ENCODE data around the gene DENND1A. TPM values are rescaled to one million over a fixed set of nuclear protein-coding genes. Genes with fewer than 3 reads are reported as not detected.

Gene DENND1A
- total RNA-seq, 2 donors from 2014 or later, result 12.6 to 22.7 TPM

GRCh38 chr9:123718188-123718587 lies 211.7 kb downstream of the DENND1A start:
- Mint-ChIP-seq H3K9me3 (peaks cover 5 to 14% of the 10 kb centered on the region in 2 donors), H3K27ac (no peak overlapping the region), H3K36me3 (peaks cover 24 to 26% of the 10 kb centered on the region in 2 donors)
- no peak for DNase-seq (ENCODE audit: low spot score in 2 of 2)
- no peak for ATAC-seq

- DNase-seq (ENCODE audit: low spot score in 2 of 2), result no peak
- ATAC-seq, result no peak
- Mint-ChIP-seq H3K36me3 (peaks cover 19 to 22% of the 10 kb centered on the region in 2 donors), H3K9me3 (peaks cover 5 to 14% of the 10 kb centered on the region in 2 donors), H3K27ac (no peak overlapping the region)
These were observed 212.2 kb downstream of the DENND1A start for GRCh38 chr9:123717581-123718175.

GRCh38 chr9:123716339-123716945 lies 213.5 kb downstream of the DENND1A start:
- ATAC-seq (no peak), DNase-seq (ENCODE audit: low spot score in 2 of 2) (no peak)
- Mint-ChIP-seq H3K36me3 (peaks cover 6 to 10% of the 10 kb centered on the region in 2 donors), H3K27ac (no peak overlapping the region), H3K9me3 (peaks cover 5 to 13% of the 10 kb centered on the region in 2 donors)

GRCh38 chr9:123715258-123715657 lies 214.7 kb downstream of the DENND1A start:
- Mint-ChIP-seq H3K9me3 (peaks cover 0 to 6% of the 10 kb centered on the region in 2 donors), H3K27ac (no peak overlapping the region), H3K36me3 (peaks cover 0 to 4% of the 10 kb centered on the region in 2 donors)
- ATAC-seq, result peak; percentile 69 to 89
- no peak for DNase-seq (ENCODE audit: low spot score in 2 of 2)

GRCh38 chr9:123713282-123713681 lies 216.6 kb downstream of the DENND1A start:
- Mint-ChIP-seq H3K27ac (no peak overlapping the region), H3K9me3 (peaks cover 0 to 6% of the 10 kb centered on the region in 2 donors), H3K36me3 (no peaks in the 10 kb centered on the region)
- ATAC-seq, result no peak
- DNase-seq (ENCODE audit: low spot score in 2 of 2), result no peak

GRCh38 chr9:123712399-123712798 lies 217.5 kb downstream of the DENND1A start:
- H3K9me3 Mint-ChIP-seq, result peaks cover 5 to 6% of the 10 kb centered on the region in 2 donors
- ATAC-seq (no peak), DNase-seq (ENCODE audit: low spot score in 2 of 2) (no peak)
- H3K27ac Mint-ChIP-seq, result no peak overlapping the region
- H3K36me3 Mint-ChIP-seq, result peaks cover 0 to 5% of the 10 kb centered on the region in 2 donors

GRCh38 chr9:123710299-123710698 lies 219.6 kb downstream of the DENND1A start:
- DNase-seq (ENCODE audit: low spot score in 2 of 2) (no peak), ATAC-seq (no peak)
- H3K9me3 Mint-ChIP-seq, result peaks cover 6 to 12% of the 10 kb centered on the region in 2 donors
- H3K27ac Mint-ChIP-seq, result no peak overlapping the region
- H3K36me3 Mint-ChIP-seq, result peaks cover 13 to 19% of the 10 kb centered on the region in 2 donors

- peaks cover 23 to 34% of the 10 kb centered on the region in 2 donors for H3K9me3 Mint-ChIP-seq
- H3K36me3 Mint-ChIP-seq, result peaks cover 42 to 44% of the 10 kb centered on the region in 2 donors
- no peak for ATAC-seq
These were observed 227.4 kb downstream of the DENND1A start for GRCh38 chr9:123702483-123702882.

GRCh38 chr9:123697686-123698085 lies 232.2 kb downstream of the DENND1A start:
- H3K27ac Mint-ChIP-seq, result no peak overlapping the region
- DNase-seq (ENCODE audit: low spot score in 2 of 2), result no peak
- no peak for ATAC-seq
- peaks cover 10% of the 10 kb centered on the region in 2 donors for H3K9me3 Mint-ChIP-seq
- peaks cover 15 to 27% of the 10 kb centered on the region in 2 donors for H3K36me3 Mint-ChIP-seq

More at GRCh38 chr9:123702483-123702882, 227.4 kb downstream of the DENND1A start:
- H3K27ac Mint-ChIP-seq, result no peak overlapping the region
- no peak for DNase-seq (ENCODE audit: low spot score in 2 of 2)

GRCh38 chr9:123696476-123696875 lies 233.4 kb downstream of the DENND1A start:
- H3K36me3 Mint-ChIP-seq, result peaks cover 6 to 18% of the 10 kb centered on the region in 2 donors

GRCh38 chr9:123695386-123695785 lies 234.5 kb downstream of the DENND1A start:
- no peaks in the 10 kb centered on the region for H3K9me3 Mint-ChIP-seq
- H3K27ac Mint-ChIP-seq, result no peak overlapping the region
- DNase-seq (ENCODE audit: low spot score in 2 of 2) (no peak), ATAC-seq (no peak)
- H3K36me3 Mint-ChIP-seq, result peaks cover 0 to 19% of the 10 kb centered on the region in 2 donors

More at GRCh38 chr9:123696476-123696875, 233.4 kb downstream of the DENND1A start:
- DNase-seq (ENCODE audit: low spot score in 2 of 2) (no peak), ATAC-seq (no peak)
- Mint-ChIP-seq H3K27ac (no peak overlapping the region), H3K9me3 (no peaks in the 10 kb centered on the region)

- H3K9me3 Mint-ChIP-seq, result no peaks in the 10 kb centered on the region
- H3K36me3 Mint-ChIP-seq, result peaks cover 0 to 14% of the 10 kb centered on the region in 2 donors
- H3K27ac Mint-ChIP-seq, result no peak overlapping the region
- DNase-seq (ENCODE audit: low spot score in 2 of 2) (no peak), ATAC-seq (peak in 1 of 2 donors; percentile 46)
These were observed 238.1 kb downstream of the DENND1A start for GRCh38 chr9:123691765-123692303.

- ATAC-seq (no peak), DNase-seq (ENCODE audit: low spot score in 2 of 2) (no peak)
- no peak overlapping the region for H3K27ac Mint-ChIP-seq
- no peaks in the 10 kb centered on the region for H3K9me3 Mint-ChIP-seq
- peaks cover 0 to 14% of the 10 kb centered on the region in 2 donors for H3K36me3 Mint-ChIP-seq
These were observed 240.1 kb downstream of the DENND1A start for GRCh38 chr9:123689701-123690428.

GRCh38 chr9:123687246-123687751 lies 242.6 kb downstream of the DENND1A start:
- no peaks in the 10 kb centered on the region for H3K9me3 Mint-ChIP-seq
- peaks cover 6 to 16% of the 10 kb centered on the region in 2 donors for H3K36me3 Mint-ChIP-seq
- no peak for DNase-seq (ENCODE audit: low spot score in 2 of 2)
- peak in 1 of 2 donors; percentile 21 for ATAC-seq
- peak overlapping the region in 1 of 2 donors; percentile 19 for H3K27ac Mint-ChIP-seq

GRCh38 chr9:123686829-123687192 lies 243.1 kb downstream of the DENND1A start:
- ATAC-seq, result no peak
- peak overlapping the region in 1 of 2 donors; percentile 19 for H3K27ac Mint-ChIP-seq
- DNase-seq (ENCODE audit: low spot score in 2 of 2), result no peak
- peaks cover 6 to 16% of the 10 kb centered on the region in 2 donors for H3K36me3 Mint-ChIP-seq
- no peaks in the 10 kb centered on the region for H3K9me3 Mint-ChIP-seq

- Mint-ChIP-seq H3K27ac (no peak overlapping the region), H3K9me3 (no peaks in the 10 kb centered on the region), H3K36me3 (peaks cover 6 to 16% of the 10 kb centered on the region in 2 donors)
- DNase-seq (ENCODE audit: low spot score in 2 of 2), result no peak
- peak in 1 of 2 donors; percentile 48 for ATAC-seq
These were observed 243.6 kb downstream of the DENND1A start for GRCh38 chr9:123686131-123686828.

Data from activated naive CD4-positive, alpha-beta T cell treated with anti-CD3 and anti-CD28 coated beads, Interleukin-2, amount 50 U/mL, for 72 hours (primary cell).